ENCODE measurements around the gene PPP1R12A.

DNA sequence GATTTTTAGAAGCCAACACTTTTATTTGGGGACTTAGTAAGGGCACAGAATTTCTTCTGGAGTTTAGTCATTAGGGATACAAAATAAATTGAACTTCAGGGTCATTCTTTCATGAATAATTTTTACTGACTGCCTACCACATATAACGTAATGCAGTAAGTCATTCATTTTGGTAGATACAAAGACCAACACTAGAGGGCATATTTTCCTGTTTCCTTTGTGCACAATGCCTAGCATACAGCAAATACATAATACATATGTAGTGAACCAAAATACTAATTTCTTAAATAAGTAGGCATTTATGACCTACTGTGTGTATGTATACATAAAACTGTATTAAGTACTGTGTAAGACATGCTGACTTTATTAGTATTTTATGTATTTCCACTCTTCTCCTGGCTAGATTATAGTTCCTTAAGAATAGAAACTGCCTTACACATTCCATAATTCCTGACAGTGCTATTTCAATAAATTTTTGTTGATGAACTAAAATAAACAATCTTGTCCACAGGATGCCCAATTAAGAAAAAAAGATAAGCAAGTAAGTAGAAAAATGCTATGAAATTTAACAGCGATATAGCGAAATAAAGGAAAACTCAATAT, 47.9 kb downstream of the PPP1R12A start:
- TF ChIP-seq, protein P1, sequence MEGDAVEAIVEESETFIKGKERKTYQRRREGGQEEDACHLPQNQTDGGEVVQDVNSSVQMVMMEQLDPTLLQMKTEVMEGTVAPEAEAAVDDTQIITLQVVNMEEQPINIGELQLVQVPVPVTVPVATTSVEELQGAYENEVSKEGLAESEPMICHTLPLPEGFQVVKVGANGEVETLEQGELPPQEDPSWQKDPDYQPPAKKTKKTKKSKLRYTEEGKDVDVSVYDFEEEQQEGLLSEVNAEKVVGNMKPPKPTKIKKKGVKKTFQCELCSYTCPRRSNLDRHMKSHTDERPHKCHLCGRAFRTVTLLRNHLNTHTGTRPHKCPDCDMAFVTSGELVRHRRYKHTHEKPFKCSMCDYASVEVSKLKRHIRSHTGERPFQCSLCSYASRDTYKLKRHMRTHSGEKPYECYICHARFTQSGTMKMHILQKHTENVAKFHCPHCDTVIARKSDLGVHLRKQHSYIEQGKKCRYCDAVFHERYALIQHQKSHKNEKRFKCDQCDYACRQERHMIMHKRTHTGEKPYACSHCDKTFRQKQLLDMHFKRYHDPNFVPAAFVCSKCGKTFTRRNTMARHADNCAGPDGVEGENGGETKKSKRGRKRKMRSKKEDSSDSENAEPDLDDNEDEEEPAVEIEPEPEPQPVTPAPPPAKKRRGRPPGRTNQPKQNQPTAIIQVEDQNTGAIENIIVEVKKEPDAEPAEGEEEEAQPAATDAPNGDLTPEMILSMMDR (IDR thresholded peaks at IDR 0.05; ENCODE audit: low read depth, low read length), result peak; percentile 78
- no peak for TF ChIP-seq EZH2phosphoT487 (IDR thresholded peaks at IDR 0.05; ENCODE audit: low read depth)
